ENCODE measurements around the gene PTPRE. TPM values are rescaled to one million over a fixed set of nuclear protein-coding genes. Genes with fewer than 3 reads are reported as not detected.

Gene PTPRE
- total and polyA plus RNA-seq, 2 of the 4 experiments (the other 2 are of a cell fraction) = 0.34 to 0.54 TPM

- H4K20me1 ChIP-seq (ENCODE audit: insufficient read depth, low read length) = no peaks in the 10 kb centered on the region
- H2BK120ac ChIP-seq (ENCODE audit: low read depth, low read length) = peak overlapping the region; percentile 61; the same call in 1 of the 2 replicates
- H3K36me3 ChIP-seq (ENCODE audit: control insufficient read depth, insufficient read depth, low read length) = no peaks in the 10 kb centered on the region
- no peak overlapping the region for H2BK20ac ChIP-seq (ENCODE audit: low read depth, low read length)
- intact Hi-C loops (cut with micrococcal nuclease) (no loop called here), in situ Hi-C loops (cut with MboI; ENCODE audit: low sequenced_read_pairs) (no loop called here), dilution Hi-C loops (cut with HindIII; ENCODE audit: low sequenced_read_pairs, unreplicated experiment) (no loop called here)
- no peak overlapping the region for H2BK15ac ChIP-seq (ENCODE audit: low read depth, low read length)
- no peak overlapping the region for H4K5ac ChIP-seq (ENCODE audit: low read depth, low read length)
- no peaks in the 10 kb centered on the region for H3K27me3 ChIP-seq (ENCODE audit: control insufficient read depth, insufficient read depth, low read length)
- peak overlapping the region; percentile 25; the same call in 1 of the 2 replicates for H4K91ac ChIP-seq (ENCODE audit: insufficient read depth, low read depth, low read length)
- H2AFZ ChIP-seq (replicated peaks; ENCODE audit: low read length, poor library complexity) = no peak overlapping the region
- WGBS, 2 experiments (ENCODE audit: extremely low coverage in 2 of 2, insufficient read length in 1 of 2) = 71% methylated on average over 1 of the region's 15 CpGs; no CpG with 5 or more reads in 1 of the 2 experiments
- H3K9ac ChIP-seq (ENCODE audit: low read depth, low read length) = no peak overlapping the region
- ChIA-PET POLR2A (ENCODE audit: unreplicated experiment) (no interaction called here), CTCF (interaction anchor here (0.6 to 1.2 kb wide), 2 partner anchors 9 to 20 kb away, joined by 3 to 4 read pairs; no protein-coding TSS in a partner anchor)
- no TSS peak for BruUV-seq (replicated peaks)
- H2AK5ac ChIP-seq (ENCODE audit: low read depth, low read length) = no peak overlapping the region
- no peak overlapping the region for H2AK9ac ChIP-seq (replicated peaks; ENCODE audit: low read depth, low read length, poor library complexity)
- H3K27ac ChIP-seq (ENCODE audit: insufficient read depth, low read length) = peak overlapping the region; percentile 6; the same call in 1 of the 2 replicates
- TF ChIP-seq MAFK (IDR thresholded peaks at IDR 0.05; ENCODE audit: low read depth, low read length) = no peak
- TF ChIP-seq, protein P1, sequence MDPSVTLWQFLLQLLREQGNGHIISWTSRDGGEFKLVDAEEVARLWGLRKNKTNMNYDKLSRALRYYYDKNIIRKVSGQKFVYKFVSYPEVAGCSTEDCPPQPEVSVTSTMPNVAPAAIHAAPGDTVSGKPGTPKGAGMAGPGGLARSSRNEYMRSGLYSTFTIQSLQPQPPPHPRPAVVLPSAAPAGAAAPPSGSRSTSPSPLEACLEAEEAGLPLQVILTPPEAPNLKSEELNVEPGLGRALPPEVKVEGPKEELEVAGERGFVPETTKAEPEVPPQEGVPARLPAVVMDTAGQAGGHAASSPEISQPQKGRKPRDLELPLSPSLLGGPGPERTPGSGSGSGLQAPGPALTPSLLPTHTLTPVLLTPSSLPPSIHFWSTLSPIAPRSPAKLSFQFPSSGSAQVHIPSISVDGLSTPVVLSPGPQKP (IDR thresholded peaks at IDR 0.05; ENCODE audit: borderline replicate concordance, low read depth, low read length) = no peak
- TF ChIP-seq CEBPB (IDR thresholded peaks at IDR 0.05; ENCODE audit: low read depth, low read length) = no peak
- TF ChIP-seq RFX5 (IDR thresholded peaks at IDR 0.05; ENCODE audit: low read depth, low read length) = no peak
- no peak for TF ChIP-seq FOS (IDR thresholded peaks at IDR 0.05; ENCODE audit: low read depth, low read length)
- no peak for TF ChIP-seq CHD1 (IDR thresholded peaks at IDR 0.05; ENCODE audit: low read depth, low read length)
- TF ChIP-seq RAD21 (IDR thresholded peaks at IDR 0.05; ENCODE audit: low read length) = no peak
- no peak for TF ChIP-seq SMC3 (IDR thresholded peaks at IDR 0.05; ENCODE audit: low read depth, low read length)
- TF ChIP-seq RCOR1 (IDR thresholded peaks at IDR 0.05; ENCODE audit: insufficient replicate concordance, low read length) = no peak
- H2BK5ac ChIP-seq (ENCODE audit: low read depth, low read length, poor library complexity, severe bottlenecking) = peak overlapping the region; percentile 59
- H3K9me1 ChIP-seq (ENCODE audit: insufficient read depth, low read length) = no peaks in the 10 kb centered on the region
- peak overlapping the region; percentile 67; the same call in 1 of the 2 replicates for H3K18ac ChIP-seq (ENCODE audit: low read depth, low read length)
- H3K56ac ChIP-seq (ENCODE audit: extremely low read depth, insufficient read depth, low read length) = no peak overlapping the region
- peak overlapping the region; percentile 27; the same call in 1 of the 2 replicates for H3K4ac ChIP-seq (ENCODE audit: low read depth, low read length)
- H3K14ac ChIP-seq (replicated peaks; ENCODE audit: low read depth, low read length) = no peak overlapping the region
- peaks cover 4% of the 10 kb centered on the region for H3K4me1 ChIP-seq (ENCODE audit: control insufficient read depth, insufficient read depth, low read length)
- H3K4me2 ChIP-seq (ENCODE audit: low read depth, low read length) = peak overlapping the region; percentile 74; the same call in 1 of the 2 replicates
- peak overlapping the region in 1 of 2 experiments; percentile 42; a peak in 1 of 4 replicates for H4K8ac ChIP-seq (ENCODE audit: low read depth in 2 of 2, low read length in 2 of 2)
- DNase-seq = peak; percentile 76
- no peaks in the 10 kb centered on the region for H3K79me1 ChIP-seq (ENCODE audit: low read depth in 1 of 2, low read length in 2 of 2)
- no peak overlapping the region for H3K23ac ChIP-seq (ENCODE audit: low read depth, low read length)
- no peaks in the 10 kb centered on the region for H3K9me3 ChIP-seq (ENCODE audit: control insufficient read depth, insufficient read depth, low read length)
- H3K4me3 ChIP-seq (ENCODE audit: insufficient read depth, low read depth, low read length) = no peak overlapping the region
- ATAC-seq (ENCODE audit: low read depth) = peak; percentile 74
Observed at GRCh38 chr10:127990846-127991542, 84.1 kb downstream of the PTPRE start.
